Smooth muscle cell of the brain vasculature (primary cell): ENCODE measurements around the gene OLFML3.
"Not testable (repeated sequence)": the region's sequence is repeated elsewhere in the genome, so short reads cannot be mapped to it uniquely, and the experiment has no call there.

Experiments used
- DNase-seq: peaks from one replicate; pipeline ENCODE4 v3.0.0-alpha.2; 2012; ENCODE audit warnings: low read depth, low spot score

Gene OLFML3

DNA sequence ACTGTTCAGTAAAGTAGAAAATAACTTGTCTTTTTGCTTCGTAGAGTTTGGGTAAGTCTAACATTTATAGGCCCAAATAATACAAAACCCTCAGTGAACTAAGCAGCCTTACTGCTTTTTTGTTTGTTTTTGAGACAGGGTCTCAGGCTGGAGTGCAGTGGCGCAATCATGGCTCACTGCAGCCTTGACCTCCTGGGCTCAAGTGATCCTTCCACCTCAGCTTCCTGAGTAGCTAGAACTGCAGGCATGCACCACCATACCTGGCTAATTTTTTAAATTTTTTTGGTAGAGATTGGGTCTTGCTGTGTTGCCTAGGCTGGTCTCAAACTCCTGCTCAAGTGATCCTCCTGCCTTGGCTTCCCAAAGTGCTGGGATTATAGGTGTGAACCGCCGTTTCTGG, 31.1 kb upstream of the OLFML3 start:
- DNase-seq = not testable (repeated sequence)

DNA sequence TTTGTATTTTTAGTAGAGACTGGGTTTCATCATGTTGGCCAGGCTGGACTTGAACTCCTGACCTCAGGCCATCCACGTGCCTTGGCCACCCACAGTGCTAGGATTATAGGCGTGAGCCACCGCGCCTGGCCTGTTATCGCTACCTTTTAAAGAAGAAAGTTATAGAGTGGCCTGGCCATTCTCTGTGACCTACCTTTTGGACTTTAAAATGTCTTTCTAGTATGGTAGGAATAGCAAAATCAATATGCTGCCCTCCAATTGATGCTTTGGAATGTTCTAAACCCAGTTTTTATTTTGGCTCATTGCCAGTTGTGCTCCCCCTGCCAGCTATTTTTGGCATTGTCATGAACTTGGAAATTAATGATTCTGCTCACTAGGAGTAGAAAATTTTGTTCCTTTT, 30.3 kb upstream of the OLFML3 start:
- no peak for DNase-seq

GRCh38 chr1:113950908-113951307, 28.4 kb upstream of the OLFML3 start:
- DNase-seq = no peak

- DNase-seq = no peak
Measured at GRCh38 chr1:113951719-113952118, 27.6 kb upstream of the OLFML3 start.

DNA sequence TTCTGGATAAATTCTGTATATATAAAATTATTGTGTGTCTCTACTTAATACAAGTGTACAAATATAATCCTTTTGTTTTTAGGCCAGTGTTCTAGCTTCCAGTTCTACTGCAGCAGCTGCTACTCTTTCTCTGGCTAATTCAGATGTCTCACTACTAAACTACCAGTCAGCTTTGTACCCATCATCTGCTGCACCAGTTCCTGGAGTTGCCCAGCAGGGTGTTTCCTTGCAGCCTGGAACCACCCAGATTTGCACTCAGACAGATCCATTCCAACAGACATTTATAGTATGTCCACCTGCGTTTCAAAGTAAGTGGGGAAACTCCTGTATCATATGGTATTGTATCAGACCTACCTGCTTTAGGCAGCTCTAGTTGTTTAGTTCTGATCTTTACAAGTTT, 21.3 kb upstream of the OLFML3 start:
- DNase-seq = no peak

DNA sequence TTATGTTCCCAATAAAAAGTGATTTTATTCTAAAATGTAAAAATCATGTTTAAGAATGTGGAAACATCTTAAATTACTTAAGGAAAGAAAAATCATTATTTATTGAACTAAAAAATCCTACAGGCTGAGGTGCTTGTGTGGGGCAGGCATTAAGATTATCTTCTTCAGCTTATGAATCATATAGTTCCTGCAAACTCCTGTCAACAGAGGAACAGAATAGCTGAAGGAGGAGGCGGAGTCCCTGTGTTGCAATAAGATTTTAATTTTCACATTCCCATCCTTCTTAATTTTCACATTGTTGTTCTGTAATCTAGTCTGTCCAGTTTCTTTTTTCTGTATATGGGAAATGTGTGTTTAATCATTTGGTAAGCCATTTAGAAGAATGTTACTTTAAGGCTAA, 20.6 kb upstream of the OLFML3 start:
- no peak for DNase-seq

DNA sequence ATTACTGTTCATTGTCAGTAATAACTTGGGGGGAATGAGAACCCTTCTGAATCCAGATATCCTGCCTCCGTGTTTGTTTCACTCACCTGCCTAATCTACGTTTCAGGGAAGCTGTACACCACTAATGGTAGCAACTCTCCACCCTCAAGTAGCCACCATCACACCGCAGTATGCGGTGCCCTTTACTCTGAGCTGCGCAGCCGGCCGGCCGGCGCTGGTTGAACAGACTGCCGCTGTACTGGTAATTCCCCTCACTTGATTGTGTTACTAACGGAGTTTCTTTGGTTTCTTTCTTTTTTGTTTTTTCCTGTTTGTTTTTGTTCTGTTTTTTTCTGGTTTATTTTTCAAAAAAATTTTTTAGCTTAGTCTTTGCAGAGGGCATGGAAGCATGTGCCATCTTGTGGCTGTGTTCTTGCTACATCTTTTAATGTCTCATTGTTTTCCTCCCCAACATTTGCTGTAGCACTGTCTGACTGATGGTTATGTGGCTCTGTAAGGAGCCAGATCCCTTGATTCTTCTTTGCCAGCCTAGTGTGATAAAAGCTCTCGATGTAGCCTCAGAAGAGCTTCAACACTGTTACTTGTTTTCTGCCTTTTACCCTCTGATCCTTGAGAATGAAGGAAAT, 15.9 kb upstream of the OLFML3 start:
- no peak for DNase-seq

GRCh38 chr1:113965703-113966412, 13.4 kb upstream of the OLFML3 start:
- no peak for DNase-seq

DNA sequence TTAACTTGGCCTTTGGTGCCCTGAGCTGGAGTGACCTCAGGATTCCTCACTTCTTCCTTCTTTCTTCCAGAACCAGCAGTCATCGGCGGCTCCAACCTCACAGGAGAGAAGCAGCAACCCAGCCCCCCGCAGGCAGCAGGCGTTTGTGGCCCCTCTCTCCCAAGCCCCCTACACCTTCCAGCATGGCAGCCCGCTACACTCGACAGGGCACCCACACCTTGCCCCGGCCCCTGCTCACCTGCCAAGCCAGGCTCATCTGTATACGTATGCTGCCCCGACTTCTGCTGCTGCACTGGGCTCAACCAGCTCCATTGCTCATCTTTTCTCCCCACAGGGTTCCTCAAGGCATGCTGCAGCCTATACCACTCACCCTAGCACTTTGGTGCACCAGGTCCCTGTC, 6.3 kb upstream of the OLFML3 start:
- no peak for DNase-seq

DNA sequence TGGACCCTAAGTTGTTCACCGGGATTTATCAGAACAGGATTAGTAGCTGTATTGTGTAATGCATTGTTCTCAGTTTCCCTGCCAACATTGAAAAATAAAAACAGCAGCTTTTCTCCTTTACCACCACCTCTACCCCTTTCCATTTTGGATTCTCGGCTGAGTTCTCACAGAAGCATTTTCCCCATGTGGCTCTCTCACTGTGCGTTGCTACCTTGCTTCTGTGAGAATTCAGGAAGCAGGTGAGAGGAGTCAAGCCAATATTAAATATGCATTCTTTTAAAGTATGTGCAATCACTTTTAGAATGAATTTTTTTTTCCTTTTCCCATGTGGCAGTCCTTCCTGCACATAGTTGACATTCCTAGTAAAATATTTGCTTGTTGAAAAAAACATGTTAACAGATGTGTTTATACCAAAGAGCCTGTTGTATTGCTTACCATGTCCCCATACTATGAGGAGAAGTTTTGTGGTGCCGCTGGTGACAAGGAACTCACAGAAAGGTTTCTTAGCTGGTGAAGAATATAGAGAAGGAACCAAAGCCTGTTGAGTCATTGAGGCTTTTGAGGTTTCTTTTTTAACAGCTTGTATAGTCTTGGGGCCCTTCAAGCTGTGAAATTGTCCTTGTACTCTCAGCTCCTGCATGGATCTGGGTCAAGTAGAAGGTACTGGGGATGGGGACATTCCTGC, 3.9 kb upstream of the OLFML3 start:
- no peak for DNase-seq

DNA sequence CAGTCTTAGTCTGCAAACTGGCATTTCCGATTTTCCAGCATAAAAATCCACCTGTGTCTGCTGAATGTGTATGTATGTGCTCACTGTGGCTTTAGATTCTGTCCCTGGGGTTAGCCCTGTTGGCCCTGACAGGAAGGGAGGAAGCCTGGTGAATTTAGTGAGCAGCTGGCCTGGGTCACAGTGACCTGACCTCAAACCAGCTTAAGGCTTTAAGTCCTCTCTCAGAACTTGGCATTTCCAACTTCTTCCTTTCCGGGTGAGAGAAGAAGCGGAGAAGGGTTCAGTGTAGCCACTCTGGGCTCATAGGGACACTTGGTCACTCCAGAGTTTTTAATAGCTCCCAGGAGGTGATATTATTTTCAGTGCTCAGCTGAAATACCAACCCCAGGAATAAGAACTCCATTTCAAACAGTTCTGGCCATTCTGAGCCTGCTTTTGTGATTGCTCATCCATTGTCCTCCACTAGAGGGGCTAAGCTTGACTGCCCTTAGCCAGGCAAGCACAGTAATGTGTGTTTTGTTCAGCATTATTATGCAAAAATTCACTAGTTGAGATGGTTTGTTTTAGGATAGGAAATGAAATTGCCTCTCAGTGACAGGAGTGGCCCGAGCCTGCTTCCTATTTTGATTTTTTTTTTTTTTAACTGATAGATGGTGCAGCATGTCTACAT, 2.5 kb upstream of the OLFML3 start:
- DNase-seq = no peak

DNA sequence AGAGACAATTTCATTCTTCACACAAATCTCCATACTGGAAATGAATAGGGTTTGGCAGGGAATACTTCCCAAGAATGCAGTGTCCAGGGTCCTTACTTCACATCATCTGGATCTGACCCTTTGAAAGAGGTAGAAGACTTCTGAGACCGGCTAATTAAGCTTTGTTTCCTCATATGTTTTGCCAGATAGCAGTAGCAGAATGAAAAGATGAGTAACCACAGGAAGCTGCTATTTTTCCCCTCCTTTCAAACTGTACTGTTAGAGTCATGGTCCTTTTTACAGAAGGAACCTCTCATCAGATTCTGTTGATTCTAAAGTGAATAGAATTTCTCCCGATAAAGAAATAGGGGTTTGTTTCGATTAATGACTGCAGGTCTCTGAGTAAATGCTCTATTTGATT, 1.4 kb upstream of the OLFML3 start:
- no peak for DNase-seq

DNA sequence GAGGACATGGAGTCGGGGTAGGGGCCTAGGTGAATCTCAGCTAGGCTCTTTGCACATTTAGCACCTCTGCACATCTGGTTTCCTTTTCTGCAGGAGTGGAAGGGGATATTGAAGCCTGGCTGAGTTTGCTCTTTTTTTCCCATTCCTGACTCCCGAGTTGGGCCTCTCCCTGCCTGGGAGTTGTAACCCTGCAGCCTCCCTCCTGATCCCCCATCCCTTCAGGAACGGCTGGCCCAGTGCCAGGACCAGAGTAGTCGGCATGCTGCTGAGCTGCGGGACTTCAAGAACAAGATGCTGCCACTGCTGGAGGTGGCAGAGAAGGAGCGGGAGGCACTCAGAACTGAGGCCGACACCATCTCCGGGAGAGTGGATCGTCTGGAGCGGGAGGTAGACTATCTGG, 836 bp downstream of the OLFML3 start:
- no peak for DNase-seq

DNA sequence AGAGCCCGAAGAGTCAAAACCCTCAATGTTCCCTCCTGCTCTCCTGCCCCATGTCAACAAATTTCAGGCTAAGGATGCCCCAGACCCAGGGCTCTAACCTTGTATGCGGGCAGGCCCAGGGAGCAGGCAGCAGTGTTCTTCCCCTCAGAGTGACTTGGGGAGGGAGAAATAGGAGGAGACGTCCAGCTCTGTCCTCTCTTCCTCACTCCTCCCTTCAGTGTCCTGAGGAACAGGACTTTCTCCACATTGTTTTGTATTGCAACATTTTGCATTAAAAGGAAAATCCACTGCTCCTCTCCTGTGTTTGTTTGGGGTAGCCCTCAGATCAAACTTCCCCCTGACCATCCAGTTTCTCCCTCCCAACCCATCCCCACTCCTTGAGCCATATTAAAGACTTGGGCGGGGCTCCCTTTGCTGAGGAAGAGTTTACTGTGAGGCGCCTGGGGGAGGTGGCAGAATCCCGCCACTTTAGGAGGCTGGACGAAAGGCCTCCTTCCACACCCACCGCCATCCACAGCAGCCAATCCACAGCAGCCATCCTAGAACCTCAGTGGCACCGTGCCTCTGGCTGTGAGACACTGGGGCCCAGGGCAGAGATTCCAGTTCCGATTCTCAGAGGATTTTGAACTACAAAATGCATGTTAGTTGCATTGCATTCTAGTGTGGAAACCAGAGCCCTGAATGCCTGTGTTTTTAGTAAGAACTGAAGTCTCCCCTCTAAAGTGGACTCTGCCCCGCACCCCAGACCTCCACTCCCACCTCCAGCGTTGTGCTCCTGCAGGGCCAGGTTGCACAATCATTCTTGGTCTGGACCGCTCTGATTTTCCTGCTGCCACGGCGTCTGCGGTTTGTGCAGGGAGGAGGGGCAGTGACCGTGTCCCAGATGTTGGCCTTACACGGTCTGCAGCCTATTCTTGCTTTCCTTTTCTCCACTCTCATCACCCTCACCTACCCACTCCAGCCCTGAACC, 3.0 kb downstream of the OLFML3 start:
- no peak for DNase-seq

DNA sequence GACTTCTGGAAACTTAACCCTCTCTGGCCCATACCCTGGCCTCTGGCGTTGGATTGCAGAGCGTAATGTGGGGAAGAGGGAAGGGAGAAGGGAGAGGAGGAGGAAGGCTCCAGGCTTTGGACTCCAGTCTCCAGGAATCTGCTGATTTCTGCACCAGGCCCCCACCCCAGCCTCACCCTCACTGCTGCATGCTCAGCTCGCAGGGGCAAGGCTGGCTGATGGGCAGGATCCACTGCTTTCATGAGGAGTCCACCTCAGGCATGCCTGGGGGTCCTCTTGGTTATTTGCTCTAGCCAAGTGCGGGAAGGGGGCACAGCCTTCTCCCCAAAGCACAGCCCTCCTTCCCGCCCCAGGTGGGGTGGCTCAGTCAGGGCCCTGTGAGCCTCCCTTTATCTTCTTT, 3.7 kb downstream of the OLFML3 start:
- no peak for DNase-seq

DNA sequence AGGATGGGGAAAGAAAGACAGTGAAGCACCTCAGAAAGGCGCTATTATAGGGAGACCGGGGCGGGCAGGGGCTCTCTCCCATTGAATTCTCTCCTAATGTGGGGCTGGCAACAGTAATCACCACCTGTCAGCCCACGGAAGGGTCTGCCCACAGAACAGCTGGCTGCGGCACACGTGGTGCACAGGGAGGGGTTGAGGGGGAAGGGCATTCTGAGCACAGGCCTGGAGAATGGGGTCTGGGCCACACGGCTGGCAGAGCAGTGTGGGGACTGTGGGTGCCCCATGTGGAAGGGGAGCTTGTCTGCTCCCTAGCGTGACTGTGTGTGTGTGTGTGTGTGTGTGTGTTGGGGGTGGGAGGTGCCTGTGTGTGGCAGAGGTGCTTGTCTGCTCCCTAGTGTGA, 4.1 kb downstream of the OLFML3 start:
- DNase-seq = no peak

- DNase-seq = no peak
Measured at GRCh38 chr1:113983826-113984225, 4.6 kb downstream of the OLFML3 start.

GRCh38 chr1:113984710-113985109, 5.4 kb downstream of the OLFML3 start:
- DNase-seq = peak; percentile 45

DNA sequence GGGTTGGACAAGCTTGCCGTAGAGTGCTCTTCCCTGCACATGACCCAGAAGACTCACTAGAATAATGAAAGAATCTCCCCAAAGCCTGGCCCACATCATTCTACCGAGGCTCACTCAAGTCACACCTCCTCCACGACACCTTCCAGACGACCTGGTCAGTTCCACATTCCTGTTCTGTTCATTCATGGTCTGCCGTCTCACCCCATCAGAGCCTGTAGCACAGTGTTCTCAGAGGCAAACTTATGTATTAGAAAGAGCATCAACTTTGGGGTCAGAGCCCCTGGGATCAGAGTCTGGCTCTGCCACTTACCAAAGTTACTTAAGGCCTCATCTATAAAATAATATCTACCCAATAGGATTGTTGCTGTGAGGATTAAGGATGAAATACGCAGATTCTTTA, 7.5 kb downstream of the OLFML3 start:
- no peak for DNase-seq

DNA sequence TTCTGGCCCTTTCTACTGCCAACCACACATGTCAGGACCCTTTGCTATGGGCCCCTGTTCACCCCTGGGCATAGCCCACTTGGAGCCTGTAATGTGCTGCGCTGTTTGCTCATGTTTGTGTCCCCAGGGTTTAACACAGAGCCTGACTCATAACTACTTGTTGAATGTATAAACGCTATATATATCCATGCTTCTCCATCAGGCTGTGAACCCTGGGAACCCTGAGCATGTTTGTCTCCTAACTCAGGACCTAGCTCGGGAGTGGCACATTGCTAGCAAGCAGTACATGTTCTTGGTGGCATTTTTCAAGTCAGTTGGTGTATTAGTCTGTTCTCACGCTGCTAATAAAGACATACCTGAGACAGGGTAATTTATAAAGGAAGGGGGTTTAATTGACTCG, 8.0 kb downstream of the OLFML3 start:
- no peak for DNase-seq

GRCh38 chr1:113990530-113990929, 11.3 kb downstream of the OLFML3 start:
- no peak for DNase-seq
